H9 (cell line): Measurements from ENCODE around the gene PRSS3. TPM values are rescaled to one million over a fixed set of nuclear protein-coding genes. Genes with fewer than 3 reads are reported as not detected.
"Not testable (repeated sequence)": the region's sequence is repeated elsewhere in the genome, so short reads cannot be mapped to it uniquely, and the experiment has no call there.

Experiments used
- DNase-seq: peaks from one replicate; pipeline ENCODE4 v3.0.0-alpha.2; 2017
- H2AFZ ChIP-seq: one replicate; pipeline ENCODE4 v1.6.1; 2013; ENCODE audit warnings: mild to moderate bottlenecking, low read length, control low read depth, moderate library complexity
- H2AK5ac ChIP-seq: 2 replicates; pipeline ENCODE4 v1.6.1; 2013; ENCODE audit warnings: low read length, control low read depth, mixed read lengths; ENCODE audit not compliant: insufficient read length
- H2BK120ac ChIP-seq: one replicate; pipeline ENCODE4 v1.6.1; 2013; ENCODE audit warnings: low read depth, mild to moderate bottlenecking, low read length, control low read depth, inconsistent platforms; ENCODE audit not compliant: poor library complexity, severe bottlenecking
- H2BK12ac ChIP-seq: 2 replicates; pipeline ENCODE4 v1.6.1; 2013; ENCODE audit warnings: low read length, control low read depth, mixed read lengths, low read depth; ENCODE audit not compliant: insufficient read length
- H2BK15ac ChIP-seq: 2 replicates; pipeline ENCODE4 v1.6.1; 2013; ENCODE audit warnings: low read depth, low read length, control low read depth
- H2BK20ac ChIP-seq: one replicate; pipeline ENCODE4 v1.6.1; 2013; ENCODE audit warnings: low read depth, mild to moderate bottlenecking, low read length, control low read depth, inconsistent platforms; ENCODE audit not compliant: poor library complexity, severe bottlenecking
- H2BK5ac ChIP-seq: 2 replicates; pipeline ENCODE4 v1.6.1; 2013; ENCODE audit warnings: low read length, control low read depth, mixed read lengths; ENCODE audit not compliant: insufficient read length
- H3K14ac ChIP-seq: 2 replicates; pipeline ENCODE4 v1.6.1; 2013; ENCODE audit warnings: low read length, control low read depth; ENCODE audit not compliant: insufficient read depth
- H3K18ac ChIP-seq: 2 replicates; pipeline ENCODE4 v1.6.1; 2013; ENCODE audit warnings: low read depth, mild to moderate bottlenecking, mixed read lengths, low read length, control low read depth; ENCODE audit not compliant: insufficient read length
- H3K23ac ChIP-seq: 2 replicates; pipeline ENCODE4 v1.6.1; 2013; ENCODE audit warnings: low read length, control low read depth, mixed read lengths, low read depth; ENCODE audit not compliant: insufficient read length
- H3K23me2 ChIP-seq: 2 replicates; pipeline ENCODE4 v1.6.1; 2013; ENCODE audit warnings: low read depth, mild to moderate bottlenecking, mixed read lengths, low read length, control low read depth; ENCODE audit not compliant: insufficient read length, poor library complexity, severe bottlenecking
- H3K27ac ChIP-seq: 2 replicates; pipeline ENCODE4 v1.5.1; 2013; ENCODE audit warnings: low read length, control low read depth, mixed read lengths, low read depth; ENCODE audit not compliant: insufficient read length
- H3K27me3 ChIP-seq: 2 replicates; pipeline ENCODE4 v1.6.1; 2013; ENCODE audit warnings: low read length, control low read depth, inconsistent platforms; ENCODE audit not compliant: insufficient read depth
- H3K4ac ChIP-seq: 2 replicates; pipeline ENCODE4 v1.6.1; 2013; ENCODE audit warnings: low read depth, mild to moderate bottlenecking, control low read depth, inconsistent platforms, low read length, moderate library complexity
- H3K4me1 ChIP-seq: 2 replicates; pipeline ENCODE4 v1.6.1; 2013; ENCODE audit warnings: low read length, control low read depth, inconsistent platforms; ENCODE audit not compliant: insufficient read depth
- H3K4me2 ChIP-seq: 2 replicates; pipeline ENCODE4 v1.6.1; 2013; ENCODE audit warnings: low read length, control low read depth, mixed read lengths; ENCODE audit not compliant: insufficient read length, insufficient read depth
- H3K56ac ChIP-seq: 2 replicates; pipeline ENCODE4 v1.6.1; 2013; ENCODE audit warnings: low read depth, mild to moderate bottlenecking, mixed read lengths, low read length, control low read depth; ENCODE audit not compliant: insufficient read length
- H3K79me1 ChIP-seq: 2 replicates; pipeline ENCODE4 v1.6.1; 2013; ENCODE audit warnings: low read depth, mild to moderate bottlenecking, moderate library complexity, low read length, control low read depth, inconsistent platforms; ENCODE audit not compliant: insufficient read depth, poor library complexity, severe bottlenecking
- H3K79me2 ChIP-seq: 2 replicates; pipeline ENCODE4 v1.6.1; 2013; ENCODE audit warnings: low read length, control low read depth, inconsistent platforms; ENCODE audit not compliant: insufficient read depth
- H3K9ac ChIP-seq: 2 replicates; pipeline ENCODE4 v1.6.1; 2013; ENCODE audit warnings: low read length, control low read depth, mixed read lengths; ENCODE audit not compliant: insufficient read length; ENCODE audit errors: extremely low read depth
- H3K9me3 ChIP-seq: one replicate; pipeline ENCODE4 v1.6.1; 2013; ENCODE audit warnings: low read depth, low read length, inconsistent platforms; ENCODE audit not compliant: control insufficient read depth
- H3T11ph ChIP-seq: one replicate; pipeline ENCODE4 v1.6.1; 2013; ENCODE audit warnings: mild to moderate bottlenecking, low read length, control low read depth, inconsistent platforms
- H4K20me1 ChIP-seq: one replicate; pipeline ENCODE4 v1.6.1; 2013; ENCODE audit not compliant: control insufficient read depth, insufficient read length, insufficient read depth
- H4K5ac ChIP-seq: 2 replicates; pipeline ENCODE4 v1.6.1; 2013; ENCODE audit warnings: low read depth, mild to moderate bottlenecking, mixed read lengths, low read length, control low read depth; ENCODE audit not compliant: insufficient read length
- H4K8ac ChIP-seq: replicated peaks from 2 replicates; pipeline ENCODE4 v1.6.1; 2013; ENCODE audit warnings: low read length, control low read depth, mixed read lengths, low read depth; ENCODE audit not compliant: insufficient read length
- H4K91ac ChIP-seq: 2 replicates; pipeline ENCODE4 v1.6.1; 2013; ENCODE audit warnings: low read depth, mild to moderate bottlenecking, moderate library complexity, mixed read lengths, low read length, control low read depth; ENCODE audit not compliant: insufficient read length
- H3K27ac Mint-ChIP-seq, 3 experiments: 2 replicates in 2 of 3; 3 replicates in 1 of 3; pipeline ENCODE4 v1.8.0; 2020 to 2021; ENCODE audit warnings: mixed read lengths in 3 of 3, mild to moderate bottlenecking in 1 of 3, moderate library complexity in 1 of 3
- H3K27me3 Mint-ChIP-seq: 2 replicates; pipeline ENCODE4 v1.8.0; 2021; ENCODE audit warnings: low read depth, mild to moderate bottlenecking, moderate library complexity, mixed read lengths
- H3K36me3 Mint-ChIP-seq, 3 experiments: 2 replicates in 2 of 3; 3 replicates in 1 of 3; pipeline ENCODE4 v1.8.0; 2020 to 2021; ENCODE audit warnings: low read depth in 3 of 3, mixed read lengths in 3 of 3; ENCODE audit not compliant: insufficient read depth in 1 of 3
- H3K4me1 Mint-ChIP-seq, 2 experiments: 2 replicates each; pipeline ENCODE4 v1.8.0; 2020; ENCODE audit warnings: mixed read lengths in 2 of 2
- H3K4me3 Mint-ChIP-seq, 2 experiments: 2 replicates in 1 of 2; 3 replicates in 1 of 2; pipeline ENCODE4 v1.8.0; 2020 to 2021; ENCODE audit warnings: mild to moderate bottlenecking in 2 of 2, mixed read lengths in 2 of 2, moderate library complexity in 1 of 2
- H3K9me3 Mint-ChIP-seq, 2 experiments: 2 replicates in 1 of 2; 3 replicates in 1 of 2; pipeline ENCODE4 v1.8.0; 2020; ENCODE audit warnings: mild to moderate bottlenecking in 2 of 2, mixed read lengths in 2 of 2, moderate library complexity in 1 of 2
- WGBS: extraction: QIAGEN DNeasy Blood & Tissue Kit; methylation state at CpG from one replicate; pipeline ENCODE4 v1.1.7; 2013; ENCODE audit warnings: missing lambda C conversion rate, low lambda C conversion rate, mixed read lengths; ENCODE audit not compliant: insufficient read length; ENCODE audit errors: extremely low coverage; 5-methylcytosine and 5-hydroxymethylcytosine counted together
- total RNA-seq: library from RNA; stranded (reverse); gene quantifications from 2 replicates; pipeline ENCODE4 v1.2.1, GENCODE V29; 2021

PRSS3 gene
- total RNA-seq, 1 experiment from 2014 or later = not detected

DNA sequence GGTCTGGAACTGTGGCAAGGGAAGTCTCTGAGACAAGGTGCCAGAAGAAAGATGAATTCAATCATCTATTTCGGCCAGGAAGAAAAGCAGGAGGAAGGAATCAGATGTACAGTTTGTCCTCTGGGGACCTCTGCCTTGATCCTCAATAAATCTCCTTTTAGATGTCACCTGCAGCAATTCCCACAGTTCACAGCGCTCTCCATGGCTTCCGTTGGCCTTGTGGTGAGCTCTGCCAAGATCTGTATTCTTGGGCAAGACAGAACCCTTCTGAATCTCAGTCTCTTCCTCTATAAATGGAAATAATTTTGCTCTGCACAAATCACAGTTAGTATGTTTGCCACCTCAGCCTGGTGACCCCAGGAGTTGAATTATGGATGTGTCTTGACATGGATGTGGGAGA lies 8.8 kb downstream of the PRSS3 start:
- not testable (repeated sequence) for H3K23ac ChIP-seq, H2BK5ac ChIP-seq, DNase-seq, H3K27me3 Mint-ChIP-seq, H4K91ac ChIP-seq, H3K56ac ChIP-seq, H3K18ac ChIP-seq, H3K36me3 Mint-ChIP-seq, H3K79me2 ChIP-seq, H3K4me1 Mint-ChIP-seq, H2AFZ ChIP-seq, H3K9me3 ChIP-seq, H2BK120ac ChIP-seq, H3K14ac ChIP-seq, H2BK12ac ChIP-seq, H2AK5ac ChIP-seq, H3K4me3 Mint-ChIP-seq, H3K9me3 Mint-ChIP-seq, H3K4me2 ChIP-seq, H3K23me2 ChIP-seq, H2BK15ac ChIP-seq, H4K20me1 ChIP-seq, H3K4me1 ChIP-seq, H3K9ac ChIP-seq, H3K4ac ChIP-seq, H3T11ph ChIP-seq, H3K79me1 ChIP-seq, H4K8ac ChIP-seq, H2BK20ac ChIP-seq, H3K27me3 ChIP-seq, H3K27ac ChIP-seq, H3K27ac Mint-ChIP-seq, H4K5ac ChIP-seq
- no CpG with 5 or more reads among the region's 3 CpGs for WGBS

DNA sequence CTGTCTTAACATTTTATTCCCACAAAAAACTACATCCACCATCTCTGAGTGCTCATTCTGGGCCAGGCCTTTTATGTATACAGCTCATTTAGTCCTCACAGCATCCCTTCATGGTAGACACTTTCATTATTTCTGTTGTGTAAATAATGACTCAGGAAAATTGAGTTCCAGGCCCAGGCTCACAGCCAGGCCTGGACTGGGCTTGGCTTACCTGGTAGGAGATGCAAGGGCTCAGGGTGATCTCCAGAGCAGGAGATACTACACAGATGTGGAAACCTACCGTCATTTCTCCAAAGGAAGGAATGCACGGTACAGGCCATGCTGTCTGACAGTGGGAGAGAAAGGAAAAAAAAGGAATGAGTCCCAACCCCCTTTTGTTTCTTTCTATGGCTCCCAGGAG lies 11.8 kb downstream of the PRSS3 start:
- 0 out of 7 replicates have a peak overlapping the region, but pooled peaks of 1 of the 3 experiments have one; percentile 11 for H3K27ac Mint-ChIP-seq
- not testable (repeated sequence) for H3K79me1 ChIP-seq, H3K4ac ChIP-seq, H4K20me1 ChIP-seq, H2BK20ac ChIP-seq, H4K5ac ChIP-seq, H4K8ac ChIP-seq, H3K27me3 ChIP-seq, H3K79me2 ChIP-seq, H3K27ac ChIP-seq, H3T11ph ChIP-seq, H3K23me2 ChIP-seq, H2BK15ac ChIP-seq, H3K9ac ChIP-seq, H3K9me3 ChIP-seq, H2BK120ac ChIP-seq, H3K9me3 Mint-ChIP-seq, H2BK5ac ChIP-seq, H3K56ac ChIP-seq, H3K27me3 Mint-ChIP-seq, H2AFZ ChIP-seq, H3K4me1 Mint-ChIP-seq, H3K36me3 Mint-ChIP-seq, H2BK12ac ChIP-seq, H2AK5ac ChIP-seq, H4K91ac ChIP-seq, DNase-seq, H3K23ac ChIP-seq, H3K4me2 ChIP-seq, H3K4me1 ChIP-seq, H3K4me3 Mint-ChIP-seq, H3K18ac ChIP-seq, H3K14ac ChIP-seq
- WGBS = no CpG with 5 or more reads among the region's 2 CpGs
